Measurements from ENCODE around the gene RETREG1. TPM values are rescaled to one million over a fixed set of nuclear protein-coding genes. Genes with fewer than 3 reads are reported as not detected.

The RETREG1 gene
- total and polyA plus RNA-seq, 2 donors (not counting 3 experiments of a cell fraction or from before 2014, with no cell fraction given): 0.46 TPM; not detected in 1

DNA sequence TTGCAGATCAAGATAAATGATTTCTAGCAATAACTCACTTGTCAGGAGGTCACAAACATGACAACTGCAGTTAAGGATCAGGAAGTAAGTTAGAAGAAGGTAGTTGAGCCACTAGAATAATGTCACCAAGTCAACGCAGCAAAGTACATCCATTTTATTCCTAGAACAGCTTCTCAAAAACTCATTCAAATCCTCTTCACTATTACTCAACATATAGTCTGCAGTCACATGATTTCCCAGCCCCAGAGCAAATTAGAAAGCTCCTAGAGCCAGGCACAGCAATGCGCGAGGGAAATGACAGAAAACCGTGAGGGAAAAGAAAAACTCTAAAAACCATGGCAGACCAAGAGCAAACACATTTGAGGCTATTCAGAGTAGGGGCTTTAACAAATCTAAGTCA is 101.3 kb downstream of the RETREG1 start:
- Histone ChIP-seq H3K9ac (replicated peaks; ENCODE audit: extremely low read depth, insufficient read depth, low read length) (no peak overlapping the region), H3K27ac (ENCODE audit: insufficient read depth, low read depth, low read length) (no peak overlapping the region), H3K4me1 (ENCODE audit: control insufficient read depth, extremely low read depth, insufficient read depth, low read length) (no peaks in the 10 kb centered on the region), H3K9me1 (replicated peaks; ENCODE audit: control insufficient read depth, extremely low read depth, insufficient read depth, low read length) (no peaks in the 10 kb centered on the region), H3K27me3 (ENCODE audit: control insufficient read depth in 2 of 2, insufficient read depth in 2 of 2, low read length in 2 of 2) (no peaks in the 10 kb centered on the region), H2AFZ (ENCODE audit: low read depth, low read length) (no peak overlapping the region), H4K20me1 (replicated peaks; ENCODE audit: control insufficient read depth, extremely low read depth, insufficient read depth, low read length) (no peaks in the 10 kb centered on the region), H3K4me3 (replicated peaks in 1 of 3; ENCODE audit: insufficient read depth in 1 of 3, low read depth in 1 of 3, low read length in 3 of 3) (no peak overlapping the region), H3K9me3 (replicated peaks; ENCODE audit: control insufficient read depth, insufficient read depth, low read length) (no peaks in the 10 kb centered on the region), H3K36me3 (ENCODE audit: control insufficient read depth in 2 of 2, extremely low read depth in 1 of 2, insufficient read depth in 2 of 2, low read length in 2 of 2) (no peaks in the 10 kb centered on the region), H3K4me2 (ENCODE audit: insufficient read depth, low read length) (no peak overlapping the region), H3K79me2 (ENCODE audit: control insufficient read depth, insufficient read depth, low read length) (no peaks in the 10 kb centered on the region)
- TF ChIP-seq, protein P1, sequence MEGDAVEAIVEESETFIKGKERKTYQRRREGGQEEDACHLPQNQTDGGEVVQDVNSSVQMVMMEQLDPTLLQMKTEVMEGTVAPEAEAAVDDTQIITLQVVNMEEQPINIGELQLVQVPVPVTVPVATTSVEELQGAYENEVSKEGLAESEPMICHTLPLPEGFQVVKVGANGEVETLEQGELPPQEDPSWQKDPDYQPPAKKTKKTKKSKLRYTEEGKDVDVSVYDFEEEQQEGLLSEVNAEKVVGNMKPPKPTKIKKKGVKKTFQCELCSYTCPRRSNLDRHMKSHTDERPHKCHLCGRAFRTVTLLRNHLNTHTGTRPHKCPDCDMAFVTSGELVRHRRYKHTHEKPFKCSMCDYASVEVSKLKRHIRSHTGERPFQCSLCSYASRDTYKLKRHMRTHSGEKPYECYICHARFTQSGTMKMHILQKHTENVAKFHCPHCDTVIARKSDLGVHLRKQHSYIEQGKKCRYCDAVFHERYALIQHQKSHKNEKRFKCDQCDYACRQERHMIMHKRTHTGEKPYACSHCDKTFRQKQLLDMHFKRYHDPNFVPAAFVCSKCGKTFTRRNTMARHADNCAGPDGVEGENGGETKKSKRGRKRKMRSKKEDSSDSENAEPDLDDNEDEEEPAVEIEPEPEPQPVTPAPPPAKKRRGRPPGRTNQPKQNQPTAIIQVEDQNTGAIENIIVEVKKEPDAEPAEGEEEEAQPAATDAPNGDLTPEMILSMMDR (IDR thresholded peaks at IDR 0.05; ENCODE audit: extremely low read depth in 1 of 2, insufficient read depth in 1 of 2, low read depth in 1 of 2, low read length in 2 of 2): no peak
- TF ChIP-seq POLR2AphosphoS5 (IDR thresholded peaks at IDR 0.05; ENCODE audit: insufficient read depth, low read depth, low read length) (no peak), GATA2 (IDR thresholded peaks at IDR 0.05; ENCODE audit: insufficient read depth, insufficient read length, low read depth, low read length) (no peak), POLR2A (IDR thresholded peaks at IDR 0.05; ENCODE audit: low read depth, low read length) (no peak), JUN (IDR thresholded peaks at IDR 0.05; ENCODE audit: borderline replicate concordance, insufficient read depth, insufficient read length, low read depth) (no peak), MYC (IDR thresholded peaks at IDR 0.05; ENCODE audit: low read depth, low read length) (no peak), FOS (IDR thresholded peaks at IDR 0.05; ENCODE audit: borderline replicate concordance, insufficient read depth, low read length) (no peak), EZH2 (IDR thresholded peaks at IDR 0.05; ENCODE audit: borderline replicate concordance, low read depth, low read length, severe bottlenecking) (no peak)
- TF ChIP-seq, protein P2, sequence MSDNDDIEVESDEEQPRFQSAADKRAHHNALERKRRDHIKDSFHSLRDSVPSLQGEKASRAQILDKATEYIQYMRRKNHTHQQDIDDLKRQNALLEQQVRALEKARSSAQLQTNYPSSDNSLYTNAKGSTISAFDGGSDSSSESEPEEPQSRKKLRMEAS (IDR thresholded peaks at IDR 0.05; ENCODE audit: insufficient read depth, insufficient read length): no peak
- intact Hi-C loops (cut with micrococcal nuclease) (no loop called here), dilution Hi-C loops (cut with MboI; ENCODE audit: extremely low pct_ligation_motif_present, low sequenced_read_pairs) (no loop called here)
- ChIA-PET CTCF (interaction anchor here (1.5 kb wide), 1 partner anchor 25 kb away, joined by 3 read pairs; no protein-coding TSS in a partner anchor), POLR2A (no interaction called here)
- FAIRE-seq (no peak), DNase-seq (ENCODE audit: low read depth, low spot score) (no peak)
- no TSS peak for BruUV-seq (replicated peaks)
